NCI-H748 (cell line): ENCODE results near the gene PPP1R9B.

ENCODE experiments used
- DNase-seq: peaks from one replicate; lab custom pipeline; 2025; ENCODE audit not compliant: unreplicated experiment; lab: John Stamatoyannopoulos, UW

Gene PPP1R9B, protein sequence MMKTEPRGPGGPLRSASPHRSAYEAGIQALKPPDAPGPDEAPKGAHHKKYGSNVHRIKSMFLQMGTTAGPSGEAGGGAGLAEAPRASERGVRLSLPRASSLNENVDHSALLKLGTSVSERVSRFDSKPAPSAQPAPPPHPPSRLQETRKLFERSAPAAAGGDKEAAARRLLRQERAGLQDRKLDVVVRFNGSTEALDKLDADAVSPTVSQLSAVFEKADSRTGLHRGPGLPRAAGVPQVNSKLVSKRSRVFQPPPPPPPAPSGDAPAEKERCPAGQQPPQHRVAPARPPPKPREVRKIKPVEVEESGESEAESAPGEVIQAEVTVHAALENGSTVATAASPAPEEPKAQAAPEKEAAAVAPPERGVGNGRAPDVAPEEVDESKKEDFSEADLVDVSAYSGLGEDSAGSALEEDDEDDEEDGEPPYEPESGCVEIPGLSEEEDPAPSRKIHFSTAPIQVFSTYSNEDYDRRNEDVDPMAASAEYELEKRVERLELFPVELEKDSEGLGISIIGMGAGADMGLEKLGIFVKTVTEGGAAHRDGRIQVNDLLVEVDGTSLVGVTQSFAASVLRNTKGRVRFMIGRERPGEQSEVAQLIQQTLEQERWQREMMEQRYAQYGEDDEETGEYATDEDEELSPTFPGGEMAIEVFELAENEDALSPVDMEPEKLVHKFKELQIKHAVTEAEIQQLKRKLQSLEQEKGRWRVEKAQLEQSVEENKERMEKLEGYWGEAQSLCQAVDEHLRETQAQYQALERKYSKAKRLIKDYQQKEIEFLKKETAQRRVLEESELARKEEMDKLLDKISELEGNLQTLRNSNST

DNA sequence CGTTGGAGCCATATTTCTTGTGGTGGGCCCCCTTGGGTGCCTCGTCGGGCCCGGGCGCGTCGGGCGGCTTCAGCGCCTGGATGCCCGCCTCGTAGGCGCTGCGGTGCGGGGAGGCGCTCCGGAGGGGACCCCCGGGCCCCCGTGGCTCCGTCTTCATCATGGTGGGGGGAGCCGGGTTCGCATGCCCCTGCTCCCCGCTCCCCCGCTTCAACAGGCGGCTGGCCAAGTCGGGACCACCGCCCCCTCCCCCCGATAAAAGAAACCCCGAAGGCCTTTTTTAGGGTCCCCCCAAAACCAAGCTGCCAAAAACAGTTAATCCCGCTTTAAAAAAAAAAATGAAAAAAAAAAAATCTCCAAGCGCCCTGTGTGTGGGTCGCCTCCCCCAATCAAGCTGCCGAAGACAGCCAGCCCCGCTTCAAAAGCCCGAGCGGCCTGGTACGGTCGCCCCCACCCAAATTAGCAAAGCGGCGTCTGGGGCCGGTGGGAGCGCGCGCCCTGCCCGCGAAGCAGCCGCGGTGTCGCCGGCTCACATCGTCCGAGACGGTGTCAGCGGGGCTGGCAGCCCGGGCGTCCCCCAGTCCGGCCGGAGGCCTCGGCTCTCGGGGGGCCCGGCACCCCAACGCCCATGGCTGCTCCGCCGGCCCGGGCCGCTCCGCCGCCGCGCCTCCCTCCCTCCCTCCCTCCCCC lies at the start of gene PPP1R9B:
Gene PPP1R9B (minus strand): TSS at position 324 of the 687 bp plus-strand sequence. CDS start 164 bp downstream, at position 160.
- DNase-seq, result peak; percentile 60

GRCh38 chr17:50199803-50200456 lies 49.5 kb upstream of the PPP1R9B start:
- peak; percentile 86 for DNase-seq

DNA sequence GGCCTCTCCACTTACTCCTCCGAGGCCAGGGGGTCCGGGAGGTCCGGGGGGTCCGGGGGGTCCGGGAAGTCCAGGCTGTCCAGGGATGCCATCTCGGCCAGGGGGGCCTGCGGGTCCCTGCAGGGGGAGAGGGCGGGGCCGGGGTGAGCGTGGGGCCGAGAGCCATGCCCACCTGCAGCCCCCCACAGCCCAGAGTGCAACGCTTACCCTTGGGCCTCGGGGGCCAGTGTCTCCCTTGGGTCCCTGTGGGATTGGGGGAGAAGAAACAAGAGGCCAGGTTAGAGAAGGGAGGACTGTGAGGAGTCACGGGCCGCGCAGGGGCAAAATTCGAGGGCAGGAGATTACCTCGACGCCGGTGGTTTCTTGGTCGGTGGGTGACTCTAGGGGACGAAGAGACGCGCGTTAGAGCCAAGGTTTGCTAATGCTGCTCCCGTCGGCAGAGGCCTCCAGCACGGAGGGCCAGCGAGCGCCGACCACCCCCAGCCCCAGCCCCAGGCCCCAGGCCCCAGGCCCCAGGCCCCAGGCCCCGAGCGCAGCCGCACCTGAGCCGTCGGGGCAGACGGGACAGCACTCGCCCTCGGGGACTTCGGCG lies 48.8 kb upstream of the PPP1R9B start:
- DNase-seq, result no peak

- DNase-seq, result peak; percentile 51
Observed at GRCh38 chr17:50198026-50198669, 47.7 kb upstream of the PPP1R9B start.

DNA sequence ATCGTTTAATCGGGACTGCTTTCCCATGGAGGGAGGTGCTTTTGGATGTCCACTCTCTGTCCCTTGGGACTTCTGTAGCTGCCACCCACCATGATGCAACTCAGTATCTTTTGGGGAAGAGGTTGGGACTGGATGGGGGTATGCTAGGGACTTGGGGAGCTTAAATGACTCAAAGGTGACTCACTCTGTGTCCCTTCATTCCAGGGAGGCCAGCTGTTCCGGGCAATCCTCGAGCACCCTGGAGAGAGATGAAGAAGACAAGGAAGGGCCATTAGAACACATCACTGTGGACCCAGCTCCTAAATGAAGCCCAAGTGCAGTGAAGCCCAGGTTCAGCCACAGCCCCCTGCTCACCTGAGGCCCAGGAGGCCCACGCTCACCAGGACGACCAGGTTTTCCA lies 46.3 kb upstream of the PPP1R9B start:
- no peak for DNase-seq

DNA sequence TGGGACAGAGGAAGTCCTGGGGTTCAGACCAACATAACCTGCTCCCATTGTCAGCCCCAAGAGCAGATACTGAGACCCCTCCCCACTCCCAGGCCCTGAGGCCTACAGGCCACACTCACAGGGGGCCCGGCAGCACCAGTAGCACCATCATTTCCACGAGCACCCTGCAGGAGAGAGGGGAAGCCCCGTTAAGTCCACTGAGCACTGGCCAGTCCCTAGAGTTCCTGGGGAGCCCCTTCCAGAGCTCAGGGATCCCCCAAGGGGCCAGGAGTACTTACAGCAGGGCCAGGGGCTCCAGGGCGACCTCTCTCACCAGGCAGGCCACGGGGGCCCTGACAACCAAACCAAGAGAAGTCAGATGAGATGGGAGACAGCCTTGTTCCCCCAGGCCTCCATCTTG lies 45.6 kb upstream of the PPP1R9B start:
- no peak for DNase-seq

- DNase-seq, result no peak
Observed at GRCh38 chr17:50194934-50195865, 44.7 kb upstream of the PPP1R9B start.

DNA sequence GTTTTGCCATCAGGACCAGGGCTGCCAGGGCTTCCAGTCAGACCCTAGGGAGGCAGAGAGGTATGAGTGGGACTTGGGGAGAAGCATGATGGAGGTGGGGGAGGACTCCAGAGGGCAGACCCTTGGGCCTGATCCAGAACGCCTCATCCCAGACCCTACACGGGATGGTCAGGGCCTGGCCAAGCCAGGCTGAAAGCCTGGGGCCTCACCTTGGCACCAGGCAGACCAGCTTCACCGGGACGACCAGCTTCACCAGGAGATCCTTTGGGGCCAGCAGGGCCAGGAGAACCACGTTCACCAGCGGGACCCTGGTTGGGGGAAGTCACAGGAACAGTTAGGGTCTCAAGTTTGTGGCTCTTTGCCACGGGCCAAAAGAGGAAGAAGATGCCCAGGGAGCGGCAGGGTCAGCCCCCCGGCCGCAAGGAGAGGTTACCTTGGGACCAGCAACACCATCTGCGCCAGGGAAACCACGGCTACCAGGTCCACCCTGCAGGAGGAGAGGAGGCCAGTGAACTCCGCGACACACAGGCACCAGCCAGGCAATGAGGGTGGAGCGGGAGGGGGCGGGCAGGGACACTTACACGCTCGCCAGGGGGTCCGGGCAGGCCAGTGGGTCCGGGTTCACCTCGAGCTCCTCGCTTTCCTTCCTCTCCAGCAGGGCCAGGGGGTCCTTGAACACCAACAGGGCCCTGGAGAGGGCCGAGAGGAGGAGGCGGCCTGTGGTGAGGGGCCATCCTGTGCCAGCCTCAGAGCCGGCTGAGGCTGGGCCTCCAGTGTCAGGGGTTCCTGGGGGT lies 43.9 kb upstream of the PPP1R9B start:
- no peak for DNase-seq

- no peak for DNase-seq
Observed at GRCh38 chr17:50192618-50193291, 42.3 kb upstream of the PPP1R9B start.

DNA sequence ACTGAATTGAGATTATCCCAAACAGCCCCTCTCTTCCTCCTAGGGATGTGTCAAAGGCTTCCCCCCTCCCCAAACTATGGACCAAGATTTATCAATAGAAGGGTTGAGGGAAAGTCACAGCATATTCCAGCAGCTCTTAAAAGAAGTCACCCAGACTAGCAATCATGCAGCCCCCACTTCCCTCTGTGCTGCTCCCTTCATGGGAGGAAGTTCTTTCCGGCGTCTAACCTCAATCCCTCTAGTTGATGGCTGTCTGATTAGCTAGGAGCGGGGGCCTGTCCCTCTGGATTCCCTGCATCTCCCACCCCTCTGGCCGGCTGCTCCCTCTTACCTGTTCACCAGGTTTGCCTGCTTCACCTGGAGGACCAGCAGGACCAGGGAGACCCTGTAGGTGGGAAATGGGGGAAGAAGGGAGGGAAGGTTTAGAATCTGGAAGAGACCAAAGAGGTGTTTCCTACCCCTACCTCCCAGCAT lies 41.7 kb upstream of the PPP1R9B start:
- no peak for DNase-seq

GRCh38 chr17:50191359-50192143 lies 41.1 kb upstream of the PPP1R9B start:
- no peak for DNase-seq

DNA sequence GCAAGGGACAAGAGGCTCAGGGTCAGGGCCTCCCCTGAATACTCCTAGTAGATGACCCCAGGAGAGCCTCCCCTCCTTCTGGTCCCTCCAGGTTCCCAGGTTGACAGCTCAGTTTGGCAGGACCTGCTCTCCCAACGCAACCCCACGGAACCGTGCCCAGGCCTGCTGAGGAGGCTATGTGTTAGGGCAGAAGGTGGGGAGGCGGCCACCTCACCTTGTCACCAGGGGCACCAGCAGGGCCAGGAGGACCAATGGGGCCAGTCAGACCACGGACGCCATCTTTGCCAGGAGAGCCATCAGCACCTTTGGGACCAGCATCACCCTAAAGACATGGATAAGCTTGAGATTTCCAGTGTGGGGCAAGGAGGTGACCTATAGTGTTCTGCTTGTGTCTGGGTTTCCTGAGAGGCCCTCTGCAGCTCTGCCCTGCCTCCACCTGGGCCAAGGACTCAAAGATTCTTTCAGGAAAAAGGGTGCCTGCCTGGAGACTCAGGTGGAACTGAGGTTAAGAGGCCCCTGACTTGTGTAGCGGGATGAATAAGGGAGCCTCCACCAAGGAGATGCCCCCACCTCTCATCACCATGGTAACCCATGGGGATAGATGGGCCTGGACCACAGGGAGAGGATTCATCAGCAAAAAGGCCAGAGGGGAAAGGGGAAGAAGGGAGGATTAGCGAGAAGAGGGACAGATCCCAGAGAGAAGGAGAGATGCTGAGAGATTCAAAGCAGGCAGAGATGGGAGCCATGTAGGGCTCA lies 40.3 kb upstream of the PPP1R9B start:
- no peak for DNase-seq

DNA sequence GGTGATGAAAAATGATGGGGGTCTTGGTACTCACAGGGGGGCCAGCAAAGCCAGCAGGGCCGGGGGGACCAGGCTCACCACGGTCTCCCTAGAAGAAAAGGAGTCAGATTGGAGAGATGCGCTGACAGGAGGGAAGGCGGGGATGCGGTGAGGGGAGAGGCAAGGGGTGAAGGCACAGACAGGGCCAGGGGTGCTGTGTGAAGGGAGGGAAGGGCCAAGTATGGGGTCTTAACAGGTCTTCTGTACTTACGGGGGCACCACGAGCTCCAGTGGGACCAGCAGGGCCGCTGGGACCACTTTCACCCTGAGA lies 39.8 kb upstream of the PPP1R9B start:
- DNase-seq, result no peak

GRCh38 chr17:50189550-50190292 lies 39.2 kb upstream of the PPP1R9B start:
- DNase-seq, result no peak

DNA sequence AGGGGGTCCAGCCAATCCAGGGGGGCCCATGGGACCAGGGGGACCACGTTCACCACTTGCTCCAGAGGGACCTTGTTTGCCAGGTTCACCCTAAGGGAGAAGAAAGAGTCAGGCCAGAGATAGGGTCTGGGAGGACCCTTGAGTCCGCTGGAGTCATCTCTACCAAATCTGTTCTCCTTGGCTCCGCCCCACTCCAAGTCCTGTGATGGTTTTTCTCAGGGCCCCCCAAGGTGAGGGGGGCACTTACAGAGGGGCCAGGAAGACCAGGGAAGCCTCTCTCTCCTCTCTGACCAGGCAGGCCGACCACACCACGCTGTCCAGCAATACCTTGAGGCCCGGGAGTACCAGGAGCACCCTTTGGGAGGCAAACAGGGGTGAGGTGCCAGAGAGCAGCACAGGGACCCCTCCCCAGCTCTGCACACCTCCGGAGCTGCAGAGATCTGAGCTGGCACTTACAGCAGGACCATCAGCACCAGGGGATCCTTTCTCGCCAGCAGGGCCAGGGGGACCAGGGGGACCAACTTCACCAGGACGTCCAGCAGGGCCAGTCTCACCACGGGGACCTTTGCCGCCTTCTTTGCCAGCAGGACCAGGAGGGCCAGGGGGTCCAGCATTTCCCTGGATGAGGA lies 38.6 kb upstream of the PPP1R9B start:
- DNase-seq, result no peak
